OCI-LY1 (cell line): ENCODE data around the gene EDA.

Source experiments
- CTCF ChIP-seq: fragments of 200-600 bp; sonication (generic), shearing (Covaris generic); IDR thresholded peaks from 2 replicates; pipeline ENCODE4 v1.5.1; 2017; ENCODE audit warnings: mild to moderate bottlenecking, antibody characterized with exemption, low read length, moderate library complexity, mixed read lengths
- EZH2 ChIP-seq: fragments of 200-600 bp; sonication (generic), shearing (Covaris generic); IDR thresholded peaks from 2 replicates; pipeline ENCODE4 v1.8.0; 2017; ENCODE audit warnings: borderline replicate concordance, mixed run types, mild to moderate bottlenecking, antibody characterized with exemption, low read length, moderate library complexity, mixed read lengths

GRCh38 chrX:70049406-70049805, 433.5 kb downstream of the EDA start:
- TF ChIP-seq EZH2 (no peak), CTCF (no peak)
